ENCODE measurements around the gene EPC1.
"Not testable (repeated sequence)": the region's sequence is repeated elsewhere in the genome, so short reads cannot be mapped to it uniquely, and the experiment has no call there.

Gene EPC1, protein sequence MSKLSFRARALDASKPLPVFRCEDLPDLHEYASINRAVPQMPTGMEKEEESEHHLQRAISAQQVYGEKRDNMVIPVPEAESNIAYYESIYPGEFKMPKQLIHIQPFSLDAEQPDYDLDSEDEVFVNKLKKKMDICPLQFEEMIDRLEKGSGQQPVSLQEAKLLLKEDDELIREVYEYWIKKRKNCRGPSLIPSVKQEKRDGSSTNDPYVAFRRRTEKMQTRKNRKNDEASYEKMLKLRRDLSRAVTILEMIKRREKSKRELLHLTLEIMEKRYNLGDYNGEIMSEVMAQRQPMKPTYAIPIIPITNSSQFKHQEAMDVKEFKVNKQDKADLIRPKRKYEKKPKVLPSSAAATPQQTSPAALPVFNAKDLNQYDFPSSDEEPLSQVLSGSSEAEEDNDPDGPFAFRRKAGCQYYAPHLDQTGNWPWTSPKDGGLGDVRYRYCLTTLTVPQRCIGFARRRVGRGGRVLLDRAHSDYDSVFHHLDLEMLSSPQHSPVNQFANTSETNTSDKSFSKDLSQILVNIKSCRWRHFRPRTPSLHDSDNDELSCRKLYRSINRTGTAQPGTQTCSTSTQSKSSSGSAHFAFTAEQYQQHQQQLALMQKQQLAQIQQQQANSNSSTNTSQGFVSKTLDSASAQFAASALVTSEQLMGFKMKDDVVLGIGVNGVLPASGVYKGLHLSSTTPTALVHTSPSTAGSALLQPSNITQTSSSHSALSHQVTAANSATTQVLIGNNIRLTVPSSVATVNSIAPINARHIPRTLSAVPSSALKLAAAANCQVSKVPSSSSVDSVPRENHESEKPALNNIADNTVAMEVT

DNA sequence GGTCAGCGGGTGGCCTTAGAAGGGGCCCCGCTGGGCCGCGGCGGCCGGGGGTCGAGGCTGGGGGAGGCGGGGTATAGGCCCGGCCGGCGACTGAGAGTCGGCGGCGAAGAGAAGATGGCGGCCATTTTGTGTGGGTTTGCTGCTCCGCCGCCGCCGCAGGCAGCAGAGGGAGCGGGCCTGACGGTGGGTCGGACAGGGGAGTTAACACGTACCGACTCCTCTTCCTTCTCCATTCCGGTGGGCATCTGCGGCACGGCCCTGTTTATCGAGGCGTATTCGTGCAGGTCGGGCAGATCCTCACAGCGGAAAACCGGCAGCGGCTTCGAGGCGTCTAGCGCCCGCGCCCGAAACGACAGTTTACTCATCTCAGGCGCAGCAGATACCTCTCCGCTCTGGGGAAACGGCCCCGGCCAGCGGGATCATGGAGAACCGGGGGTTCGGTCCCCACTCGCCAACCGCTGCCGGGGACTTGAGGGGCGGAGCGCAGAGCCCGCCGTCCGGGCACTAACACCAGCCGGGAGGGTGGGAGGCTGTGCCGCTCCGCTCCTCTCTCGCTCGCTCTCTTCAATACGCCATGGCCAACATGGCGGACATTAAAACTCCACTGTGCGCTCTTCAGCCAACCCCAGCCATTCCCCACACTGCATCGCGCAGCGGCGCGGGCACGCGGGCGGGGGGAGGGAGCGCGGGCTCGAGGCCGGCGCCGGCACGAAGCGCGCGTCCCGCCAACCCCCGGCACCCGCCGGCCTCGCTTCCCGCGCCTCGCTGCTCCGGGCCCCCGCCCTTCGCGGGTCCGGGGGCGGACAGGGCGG lies at the start of gene EPC1:
TSS of gene EPC1 (minus strand) at position 608 of the 812 bp plus-strand sequence. CDS start at position 365, 243 bp downstream.
- ATAC-seq (peak; percentile 73), DNase-seq (peak; percentile 87)

DNA sequence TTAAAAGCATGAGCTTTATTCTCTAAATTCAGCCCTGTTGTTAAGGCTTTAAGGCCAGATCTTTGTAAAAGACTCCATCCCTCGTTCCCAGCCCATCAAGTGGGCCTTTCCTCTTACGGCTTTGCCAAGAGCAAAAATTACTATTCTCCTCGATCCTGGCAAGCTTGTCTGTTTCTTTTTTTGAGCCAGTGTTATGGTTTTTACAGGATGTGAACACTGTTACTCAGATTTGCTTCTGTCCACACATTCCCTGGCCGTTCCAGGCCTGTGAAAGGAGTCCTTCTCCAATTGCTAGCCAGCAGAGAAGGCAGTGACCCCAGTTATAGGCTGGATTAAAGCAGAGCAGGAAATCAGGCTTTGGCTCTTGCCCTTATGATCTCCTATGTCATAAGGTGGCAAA lies 47.0 kb upstream of the EPC1 start:
- DNase-seq: no peak
- no peak for ATAC-seq

DNA sequence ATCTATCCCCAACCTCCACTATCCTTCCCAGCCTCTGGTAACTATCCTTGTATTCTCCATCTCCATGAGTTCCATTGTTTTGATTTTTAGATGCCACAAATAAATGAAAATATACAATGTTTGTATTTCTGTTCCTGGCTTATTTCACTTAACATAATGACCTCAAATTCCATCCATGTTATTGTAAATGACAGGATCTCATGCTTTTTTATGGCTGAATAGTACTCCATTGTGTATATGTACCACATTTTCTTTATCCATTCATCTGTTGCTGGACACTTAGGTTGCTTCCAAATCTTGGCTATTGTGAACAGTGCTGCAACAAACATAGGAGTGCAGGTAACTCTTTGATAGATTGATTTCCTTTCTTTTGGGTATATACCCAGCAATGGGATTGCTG lies 45.3 kb upstream of the EPC1 start:
- not testable (repeated sequence) for ATAC-seq, DNase-seq

DNA sequence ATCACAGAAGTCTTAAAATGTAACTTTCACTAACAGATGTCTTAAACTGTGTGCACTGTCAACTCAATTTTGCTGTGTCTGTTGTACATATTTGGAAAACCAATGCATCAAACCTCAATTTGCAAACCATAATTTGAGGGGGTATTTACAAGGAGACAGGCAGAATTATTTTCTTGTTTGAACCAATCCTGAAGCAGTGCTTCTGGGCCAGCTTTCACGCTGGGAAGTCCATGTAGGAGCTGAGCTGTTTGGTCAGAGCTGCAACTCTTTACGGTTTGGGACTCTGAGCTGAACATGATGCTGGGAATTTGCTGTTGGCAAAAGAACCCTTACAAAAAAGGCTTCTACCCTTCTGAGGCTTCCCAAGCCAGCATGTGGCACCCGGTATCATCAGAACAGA lies 43.2 kb upstream of the EPC1 start:
- DNase-seq (no peak), ATAC-seq (no peak)

DNA sequence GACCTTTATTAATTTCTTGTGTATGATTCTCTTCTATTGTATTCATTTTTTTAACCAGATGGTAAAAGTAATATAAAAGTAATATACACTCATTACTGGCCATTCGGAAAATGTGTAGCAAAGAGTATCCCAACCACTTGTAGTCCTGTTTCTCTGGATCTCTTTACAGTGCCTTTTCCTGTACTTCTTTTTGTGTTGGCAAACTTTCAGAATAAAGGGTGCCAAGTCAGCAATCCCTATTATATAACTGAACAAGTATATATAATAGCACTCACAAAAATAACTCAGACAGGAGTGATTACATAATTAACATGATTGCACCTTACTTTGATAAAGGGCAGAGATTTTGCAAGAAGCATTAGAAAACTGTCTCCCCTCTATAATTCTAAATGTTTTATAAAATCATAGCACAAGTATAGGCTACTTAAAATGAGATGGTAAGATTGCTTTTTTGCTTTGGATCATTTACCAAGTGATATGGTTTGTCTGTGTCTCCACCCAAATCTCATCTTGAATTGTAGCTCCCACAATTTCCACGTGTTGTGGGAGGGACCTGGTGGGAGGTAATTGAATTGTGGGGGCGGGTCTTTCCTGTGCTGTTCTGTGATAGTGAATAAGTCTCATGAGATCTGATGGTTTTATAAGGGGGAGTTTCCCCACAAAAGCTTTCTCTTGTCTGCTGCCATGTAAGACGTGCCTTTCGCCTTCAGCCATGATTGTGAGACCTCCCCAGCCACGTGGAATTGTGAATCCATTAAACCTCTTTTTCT lies 41.5 kb upstream of the EPC1 start:
- no peak for ATAC-seq
- no peak for DNase-seq

DNA sequence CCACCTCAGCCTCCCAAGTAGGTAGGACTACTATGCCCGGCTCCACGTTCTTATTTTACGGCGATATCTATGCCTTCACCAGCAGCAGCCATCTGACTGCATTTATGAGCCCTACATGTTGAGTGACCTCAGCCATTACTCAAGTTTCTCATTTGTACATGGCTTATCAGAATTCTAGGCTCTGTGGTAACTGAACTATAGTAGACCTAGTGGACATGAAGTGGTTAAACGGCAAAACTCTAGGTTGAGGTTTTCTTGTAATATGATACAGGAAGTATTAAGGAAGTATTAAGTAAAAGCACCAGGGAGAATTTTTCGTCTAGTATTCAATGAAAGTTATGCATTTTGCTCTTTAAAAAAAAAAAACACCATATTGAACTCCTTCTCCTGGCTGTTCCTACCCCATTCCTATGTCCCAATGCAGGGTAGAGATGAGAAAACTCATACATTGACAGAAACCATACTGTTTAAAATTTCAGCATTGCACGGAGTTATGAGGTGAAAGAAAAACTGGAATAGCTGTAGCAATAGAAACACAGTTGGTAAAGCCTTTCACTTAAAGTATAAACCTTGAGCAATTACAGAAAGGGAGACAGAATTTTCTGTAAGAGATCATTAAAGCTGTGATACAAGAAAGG lies 39.8 kb upstream of the EPC1 start:
- no peak for ATAC-seq
- no peak for DNase-seq

DNA sequence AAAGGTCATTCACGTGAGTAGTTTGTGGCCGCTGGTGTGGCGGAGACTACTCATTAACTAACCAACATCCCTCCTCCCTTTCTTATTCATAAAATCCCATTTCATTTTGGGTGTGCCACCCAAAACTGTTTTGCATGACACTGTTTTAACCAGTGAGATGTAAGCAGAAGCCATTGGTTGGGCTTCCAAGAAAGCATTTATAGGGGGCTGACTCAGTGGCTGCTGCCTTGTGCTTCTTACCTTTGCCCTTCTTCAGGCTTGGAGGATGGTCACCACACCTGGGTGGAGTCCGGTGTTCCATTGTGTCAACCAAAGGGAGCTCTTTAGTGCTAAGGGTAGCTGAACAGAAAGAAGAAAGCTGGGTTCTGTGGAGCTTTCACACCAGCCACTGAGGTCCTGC lies 37.2 kb upstream of the EPC1 start:
- peak; percentile 33 for ATAC-seq
- DNase-seq: no peak

DNA sequence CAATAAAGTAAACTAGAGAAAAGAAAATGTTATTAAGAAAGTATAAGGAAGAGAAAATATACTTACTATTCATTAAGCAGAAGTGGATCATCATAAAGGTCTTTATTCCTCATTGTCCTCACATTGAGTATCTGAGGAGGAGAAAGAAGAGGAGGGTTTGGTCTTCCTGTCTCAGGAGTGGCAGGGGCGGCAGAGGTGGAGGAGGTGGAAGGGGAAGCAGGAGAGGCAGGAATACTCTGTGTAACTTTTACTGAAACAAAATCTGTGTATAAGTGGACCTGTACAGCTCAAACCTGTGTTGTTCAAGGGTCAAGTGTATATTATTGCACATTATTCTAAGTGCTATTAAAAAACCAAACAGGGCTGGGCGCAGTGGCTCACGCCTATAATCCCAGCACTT lies 34.2 kb upstream of the EPC1 start:
- ATAC-seq: no peak

DNA sequence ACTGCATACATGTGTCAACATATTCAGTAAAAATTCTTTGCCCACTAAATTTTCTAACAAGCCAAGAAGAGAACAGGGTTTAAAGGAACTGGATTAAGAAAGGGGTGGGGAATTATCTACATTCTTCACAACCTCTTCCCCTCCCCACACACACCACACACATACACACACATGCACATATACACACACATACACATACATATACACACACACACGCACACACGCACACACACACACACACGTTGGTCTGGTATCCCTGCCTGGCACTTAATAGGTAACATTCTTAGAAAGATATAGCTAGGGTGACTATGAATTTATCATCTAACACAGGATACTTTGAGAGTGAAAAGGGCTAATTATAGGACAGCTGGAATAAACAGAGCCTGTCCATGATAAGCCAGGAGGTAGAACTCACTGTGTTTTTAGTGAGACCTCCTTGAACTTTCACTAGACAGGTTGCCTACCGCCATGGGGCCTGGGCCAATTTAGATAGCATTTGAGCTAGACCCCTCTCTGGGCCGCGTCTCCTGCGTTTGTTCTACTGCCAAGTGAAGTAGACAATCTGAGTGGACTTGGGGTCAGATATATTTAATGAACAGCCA lies 33.1 kb upstream of the EPC1 start:
- no peak for ATAC-seq

More for the DNA sequence above, 34.2 kb upstream of the EPC1 start:
- DNase-seq: no peak

DNA sequence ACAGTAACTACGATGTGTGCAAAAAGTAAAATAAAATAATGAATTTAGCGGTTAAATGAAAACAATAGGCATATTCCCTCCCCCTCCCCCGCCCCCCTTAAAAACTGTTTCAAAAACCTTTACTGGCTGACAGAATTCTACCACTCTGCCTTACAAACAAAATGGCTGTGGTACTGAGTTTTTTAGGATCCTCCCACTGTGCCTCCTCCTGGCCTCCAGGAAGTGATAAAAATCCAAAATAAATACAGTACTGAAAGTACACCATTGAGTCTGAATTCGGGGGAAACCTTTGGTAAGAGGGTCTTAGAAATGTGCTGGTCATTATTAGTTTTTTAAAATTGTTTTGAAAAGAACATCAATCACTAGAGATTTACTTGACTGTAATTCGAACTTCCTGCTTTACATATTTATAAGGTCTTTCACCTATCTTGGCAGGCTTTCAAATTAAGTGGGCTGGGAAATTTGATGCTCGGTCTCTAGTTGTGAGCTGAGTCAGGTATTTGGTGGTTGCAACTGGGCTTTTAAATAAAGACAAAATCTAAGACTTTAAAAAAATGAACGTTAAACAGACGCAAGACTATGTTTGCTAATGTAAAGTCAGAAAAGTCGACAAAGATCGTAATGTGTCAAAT lies 32.5 kb upstream of the EPC1 start:
- DNase-seq (no peak), ATAC-seq (no peak)

More for the DNA sequence above, 33.1 kb upstream of the EPC1 start:
- DNase-seq: no peak

DNA sequence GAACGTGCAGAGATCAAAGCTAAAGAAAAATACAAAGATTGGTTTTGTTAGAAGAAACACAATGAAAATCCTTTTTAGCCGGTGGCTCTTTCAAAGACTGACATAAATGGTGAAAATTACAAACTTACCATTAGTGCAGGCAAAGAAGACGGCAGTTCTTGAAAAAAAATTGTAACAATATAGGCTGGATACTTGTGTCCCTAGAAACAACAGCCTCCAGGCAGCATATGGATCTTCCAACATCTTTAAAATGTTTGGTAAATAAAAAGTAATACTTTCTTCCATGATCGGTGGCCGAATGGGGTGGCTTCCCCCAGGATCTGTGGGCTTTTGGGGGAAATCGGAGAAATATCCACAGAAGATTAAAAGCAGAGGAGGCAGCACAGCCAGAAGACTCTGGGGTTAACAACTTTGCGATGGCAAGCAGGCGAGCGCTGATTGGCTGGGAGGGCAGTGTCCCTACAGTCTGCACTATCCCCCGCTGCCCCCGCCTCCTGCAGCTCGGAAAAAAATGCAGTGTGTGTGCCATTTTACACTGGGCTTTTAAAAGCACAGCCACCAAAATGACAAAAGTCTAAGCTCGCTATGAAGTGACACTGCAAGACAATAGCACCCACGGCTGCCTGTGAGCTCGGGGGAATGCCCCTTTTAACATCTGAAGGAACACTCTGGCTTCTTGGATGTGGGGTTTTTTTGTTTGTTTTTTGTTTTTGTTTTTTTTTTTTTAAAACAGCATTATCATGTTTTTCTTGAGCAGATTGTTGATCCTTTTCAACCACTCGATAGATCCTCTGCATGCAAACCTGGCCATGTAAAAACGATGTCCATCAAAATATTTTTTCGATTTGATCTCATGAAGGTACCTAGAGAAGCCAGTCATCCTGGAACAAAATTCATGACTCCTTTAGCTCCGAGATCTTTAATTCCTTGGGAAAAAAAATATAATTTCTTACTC lies 31.7 kb upstream of the EPC1 start:
- DNase-seq (peak; percentile 90), ATAC-seq (peak; percentile 99)

DNA sequence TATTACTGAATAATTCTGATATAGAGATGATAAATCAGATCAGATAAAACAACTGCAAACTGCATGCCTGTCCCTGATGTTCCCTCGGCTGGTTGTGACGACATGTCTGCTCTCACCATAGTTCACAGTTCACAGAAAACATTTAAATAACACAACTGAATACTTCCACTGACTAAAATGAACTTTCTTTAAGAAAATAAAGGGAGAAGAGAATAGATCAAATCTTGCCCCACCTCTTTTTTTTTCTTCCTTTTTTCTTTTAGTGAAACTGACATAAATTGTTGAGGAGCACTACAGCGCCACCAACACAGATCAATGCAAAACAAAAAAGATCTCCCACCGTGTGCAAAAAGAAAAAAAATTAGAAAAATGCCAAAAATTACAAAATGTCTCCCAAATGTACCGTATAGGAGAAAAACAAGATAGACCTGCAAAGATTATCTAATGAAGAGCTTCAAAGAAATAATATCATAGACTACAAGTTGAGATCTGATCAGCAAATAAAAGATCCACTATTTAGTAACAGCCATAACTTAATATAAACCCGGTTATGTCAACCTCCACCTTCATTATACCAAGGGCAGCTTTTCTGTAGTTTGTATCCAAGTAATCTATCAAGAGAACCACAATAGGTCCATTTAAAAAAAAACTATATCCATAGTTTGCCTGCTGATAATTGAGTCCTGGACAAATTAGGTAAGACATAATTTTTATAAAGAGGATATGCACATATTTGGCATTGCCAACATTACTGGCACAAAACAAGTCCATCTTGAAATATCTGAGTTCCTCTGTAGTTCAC lies 30.7 kb upstream of the EPC1 start:
- DNase-seq (no peak), ATAC-seq (peak; percentile 14)

DNA sequence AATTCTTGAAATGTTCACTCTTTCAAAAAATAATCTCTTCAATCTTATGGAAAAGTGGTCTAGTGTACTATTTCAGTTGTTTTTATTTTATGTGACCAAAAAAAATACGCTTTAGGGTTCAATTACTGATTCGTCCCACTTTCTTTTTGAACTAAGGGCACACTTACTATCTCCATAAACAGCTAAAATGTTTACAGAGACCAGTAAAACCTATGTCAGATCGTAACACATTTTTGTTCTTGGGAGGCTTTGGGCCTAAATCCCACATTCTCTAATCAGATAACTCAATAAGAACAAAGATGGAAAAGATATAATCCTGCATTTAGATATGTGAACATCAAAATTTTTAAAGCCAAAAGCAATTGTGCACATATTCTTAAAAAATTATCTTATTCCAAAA lies 29.8 kb upstream of the EPC1 start:
- ATAC-seq (no peak), DNase-seq (no peak)

DNA sequence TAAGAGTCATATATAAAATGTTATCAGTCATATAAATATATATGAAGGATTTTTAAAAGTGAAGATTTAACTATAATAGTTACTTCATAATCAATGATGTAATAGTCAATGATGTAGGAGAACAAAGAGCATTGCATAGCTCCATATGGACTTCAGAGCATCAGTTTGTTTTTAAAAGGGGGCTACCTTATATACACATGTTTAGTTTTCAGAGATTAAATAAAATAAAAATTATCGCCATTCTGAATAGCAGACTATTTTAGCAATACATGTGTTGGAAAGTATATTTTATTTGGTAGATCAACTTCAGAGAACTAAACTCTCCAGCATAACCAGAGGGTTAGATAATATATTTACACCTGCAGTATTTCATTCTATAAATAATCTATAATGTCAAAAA lies 29.1 kb upstream of the EPC1 start:
- ATAC-seq: no peak

DNA sequence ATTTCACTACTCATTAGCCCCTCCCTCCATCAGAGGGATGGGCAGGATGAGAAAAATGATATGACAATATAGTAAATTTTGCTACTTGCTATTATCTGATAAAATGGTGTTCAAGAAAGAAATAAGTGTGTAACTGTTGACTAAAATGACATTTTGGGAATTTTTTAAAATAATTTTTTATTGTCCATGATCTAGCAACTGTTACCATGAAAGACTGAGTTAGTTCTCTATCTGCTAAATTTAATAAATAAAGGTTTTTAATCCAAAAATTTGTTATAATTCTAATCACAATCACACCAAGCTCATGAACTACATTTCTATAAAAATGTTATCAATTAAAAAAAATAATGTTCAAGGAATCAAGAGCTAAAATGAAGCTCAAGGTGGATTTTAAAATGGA lies 28.7 kb upstream of the EPC1 start:
- DNase-seq (no peak), ATAC-seq (no peak)

More for the DNA sequence above, 29.1 kb upstream of the EPC1 start:
- DNase-seq: no peak

DNA sequence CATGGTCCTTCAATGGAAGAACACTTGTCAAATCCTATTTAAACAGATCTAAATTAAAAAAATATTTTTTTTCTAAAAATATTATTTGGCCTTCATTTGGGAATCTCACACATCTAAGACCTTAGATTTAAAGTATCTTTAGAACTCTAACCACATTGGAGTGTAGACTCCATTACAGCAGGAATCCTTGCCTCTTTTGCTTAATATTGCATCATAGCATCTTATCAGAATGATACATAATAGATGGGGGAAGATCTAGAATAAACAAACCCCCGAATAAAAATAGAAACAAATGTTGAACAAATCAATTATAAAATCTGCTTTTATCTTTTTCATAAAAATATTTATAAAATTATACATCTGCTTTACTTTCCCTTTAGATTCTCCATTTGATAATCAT lies 27.6 kb upstream of the EPC1 start:
- ATAC-seq: no peak
- no peak for DNase-seq

DNA sequence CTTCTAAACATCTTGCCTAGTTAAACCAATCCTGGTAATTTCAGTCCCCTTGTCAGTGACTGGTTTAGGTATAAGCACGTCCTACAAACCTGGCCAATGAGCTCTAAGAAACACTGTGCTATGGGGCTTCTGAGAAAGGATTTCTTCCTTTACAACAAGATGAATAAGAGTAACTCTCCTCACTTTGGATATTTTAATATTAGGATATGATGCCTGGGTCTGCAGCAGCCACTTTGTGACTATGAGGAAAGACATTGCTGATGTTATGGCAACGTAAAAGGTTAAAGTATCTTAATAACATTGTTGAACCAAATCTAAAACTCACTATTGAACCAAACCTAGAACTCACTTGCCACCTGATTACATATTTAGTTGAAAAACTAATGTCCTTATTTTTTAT lies 26.5 kb upstream of the EPC1 start:
- ATAC-seq: no peak
- no peak for DNase-seq

DNA sequence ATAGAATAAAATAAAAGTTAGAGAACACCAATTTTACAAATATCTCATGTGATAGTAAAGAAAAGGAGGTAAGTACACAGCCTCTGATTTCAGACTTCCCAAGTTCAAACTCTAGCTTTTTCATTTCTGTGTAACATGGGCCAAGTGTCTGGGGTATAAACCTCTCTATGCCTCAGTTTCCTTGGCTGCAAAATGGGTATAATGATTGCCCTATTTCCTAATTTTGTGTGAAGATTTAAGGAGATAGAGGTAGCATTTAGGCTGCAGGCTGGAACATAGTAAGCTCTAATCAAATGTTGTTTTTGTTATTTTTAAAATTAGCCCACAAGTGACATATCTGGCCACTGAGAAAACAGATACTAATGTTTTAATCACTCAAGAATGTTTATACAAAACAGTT lies 26.1 kb upstream of the EPC1 start:
- ATAC-seq (no peak), DNase-seq (no peak)

Measured in stimulated activated naive CD8-positive, alpha-beta T cell treated with anti-CD3 and anti-CD28 coated beads, Interleukin-15, Interleukin-2, amounts not matched to agents 100 U/mL and 50 U/mL, for 24 hours (primary cell).